Endodermal cell (in vitro differentiated cells): ENCODE measurements around the gene KCNB1. TPM values are rescaled to one million over a fixed set of nuclear protein-coding genes. Genes with fewer than 3 reads are reported as not detected.

Source experiments
- DNase-seq: peaks from one replicate; pipeline ENCODE4 v3.0.0-alpha.2; 2017
- H3K27ac ChIP-seq: 2 replicates; pipeline ENCODE4 v1.5.1; 2013; ENCODE audit warnings: mild to moderate bottlenecking, low read depth, low read length, moderate library complexity
- H3K27me3 ChIP-seq: 2 replicates; pipeline ENCODE4 v1.6.1; 2013; ENCODE audit warnings: mild to moderate bottlenecking, low read length, moderate library complexity; ENCODE audit not compliant: insufficient read depth, control insufficient read depth, poor library complexity, severe bottlenecking
- H3K36me3 ChIP-seq: 2 replicates; pipeline ENCODE4 v1.7.0; 2013; ENCODE audit warnings: mild to moderate bottlenecking, low read length, moderate library complexity; ENCODE audit not compliant: control insufficient read depth, insufficient read depth
- H3K4me1 ChIP-seq: one replicate; pipeline ENCODE4 v1.7.0; 2013; ENCODE audit warnings: low read length; ENCODE audit not compliant: control insufficient read depth, insufficient read depth
- H3K4me3 ChIP-seq: 2 replicates; pipeline ENCODE4 v1.5.1; 2013; ENCODE audit warnings: mild to moderate bottlenecking, low read length, moderate library complexity
- H3K9ac ChIP-seq: 2 replicates; pipeline ENCODE4 v1.6.1; 2013; ENCODE audit warnings: mild to moderate bottlenecking, low read length, moderate library complexity; ENCODE audit not compliant: poor library complexity, severe bottlenecking; ENCODE audit errors: extremely low read depth
- H3K9me3 ChIP-seq: 2 replicates; pipeline ENCODE4 v1.6.1; 2013; ENCODE audit warnings: mild to moderate bottlenecking, low read length, moderate library complexity; ENCODE audit not compliant: control insufficient read depth
- H3K27ac Mint-ChIP-seq: 2 replicates; pipeline ENCODE4 v1.8.0; 2020; ENCODE audit warnings: mixed read lengths
- H3K27me3 Mint-ChIP-seq: 2 replicates; pipeline ENCODE4 v1.8.0; 2021; ENCODE audit warnings: mild to moderate bottlenecking, mixed read lengths; ENCODE audit not compliant: insufficient read depth
- H3K36me3 Mint-ChIP-seq: 2 replicates; pipeline ENCODE4 v1.8.0; 2020; ENCODE audit warnings: low read depth, mixed read lengths
- H3K4me1 Mint-ChIP-seq: 2 replicates; pipeline ENCODE4 v1.8.0; 2020; ENCODE audit warnings: mixed read lengths
- H3K4me3 Mint-ChIP-seq: 2 replicates; pipeline ENCODE4 v1.8.0; 2020; ENCODE audit warnings: mild to moderate bottlenecking, moderate library complexity, mixed read lengths
- H3K9me3 Mint-ChIP-seq: 2 replicates; pipeline ENCODE4 v1.8.0; 2020; ENCODE audit warnings: mild to moderate bottlenecking, mixed read lengths
- CTCF ChIP-seq: fragments of 200-600 bp; sonication (generic); conservative IDR thresholded peaks from 2 replicates; pipeline ENCODE4 v1.5.0; 2021; ENCODE audit warnings: antibody characterized with exemption, mild to moderate bottlenecking
- WGBS, 2 experiments: methylation state at CpG; one replicate each; pipeline versions ENCODE4 v1.1.5 to v1.1.7; 2013; ENCODE audit warnings: missing lambda C conversion rate in 2 of 2, mixed read lengths in 1 of 2; ENCODE audit not compliant: insufficient coverage in 1 of 2, insufficient read length in 1 of 2; 5-methylcytosine and 5-hydroxymethylcytosine counted together
- total RNA-seq, 2 donors: library from RNA; stranded (reverse); fragmentation: NEBNext Ultra II Directional in 1 of 2; extraction: Animal tissue kit (Norgen Biotek cat#: 25700) in 1 of 2; gene quantifications; 2 replicates in 1 of 2; 3 replicates in 1 of 2; pipeline ENCODE4 v1.2.1, GENCODE V29; 2021

KCNB1 gene
- total RNA-seq, 2 donors from 2014 or later: 0.46 to 0.84 TPM

GRCh38 chr20:49319208-49319809, 163.2 kb downstream of the KCNB1 start:
- H3K27me3 Mint-ChIP-seq: peaks cover 58% of the 10 kb centered on the region
- 29 to 35% methylated on average over 13 to 24 of the region's 25 CpGs for WGBS, 2 experiments
- peaks cover 9% of the 10 kb centered on the region for H3K9me3 ChIP-seq
- DNase-seq: peak; percentile 75
- peaks cover 22% of the 10 kb centered on the region for H3K4me1 Mint-ChIP-seq
- no peaks in the 10 kb centered on the region for H3K9me3 Mint-ChIP-seq
- peak overlapping the region; percentile 79 for H3K4me3 ChIP-seq
- H3K27me3 ChIP-seq: peaks cover 43% of the 10 kb centered on the region
- H3K9ac ChIP-seq: no peak overlapping the region
- no peak overlapping the region for H3K27ac ChIP-seq
- H3K36me3 Mint-ChIP-seq: no peaks in the 10 kb centered on the region
- H3K36me3 ChIP-seq: no peaks in the 10 kb centered on the region
- no peaks in the 10 kb centered on the region for H3K4me1 ChIP-seq
- TF ChIP-seq CTCF: no peak
- no peak overlapping the region for H3K27ac Mint-ChIP-seq
- H3K4me3 Mint-ChIP-seq: peak overlapping the region; percentile 58

GRCh38 chr20:49318430-49319207, 163.8 kb downstream of the KCNB1 start:
- H3K4me1 Mint-ChIP-seq: peaks cover 18% of the 10 kb centered on the region
- peak; percentile 76 for DNase-seq
- H3K27ac Mint-ChIP-seq: no peak overlapping the region
- no peak overlapping the region for H3K27ac ChIP-seq
- no peaks in the 10 kb centered on the region for H3K9me3 Mint-ChIP-seq
- no peaks in the 10 kb centered on the region for H3K36me3 Mint-ChIP-seq
- H3K9ac ChIP-seq: no peak overlapping the region
- H3K4me3 ChIP-seq: peak overlapping the region; percentile 79
- H3K36me3 ChIP-seq: no peaks in the 10 kb centered on the region
- no peaks in the 10 kb centered on the region for H3K4me1 ChIP-seq
- WGBS, 2 experiments: 1% methylated on average over 24 to 67 of the region's 70 CpGs
- TF ChIP-seq CTCF: no peak
- H3K4me3 Mint-ChIP-seq: peak overlapping the region; percentile 58
- H3K27me3 ChIP-seq: peaks cover 43% of the 10 kb centered on the region
- H3K27me3 Mint-ChIP-seq: peaks cover 62% of the 10 kb centered on the region
- H3K9me3 ChIP-seq: peaks cover 9% of the 10 kb centered on the region

- no peaks in the 10 kb centered on the region for H3K36me3 ChIP-seq
- no peaks in the 10 kb centered on the region for H3K36me3 Mint-ChIP-seq
- H3K4me3 Mint-ChIP-seq: peak overlapping the region; percentile 58
- WGBS, 2 experiments: 7 to 20% methylated on average over 1 to 23 of the region's 23 CpGs
- no peaks in the 10 kb centered on the region for H3K4me1 ChIP-seq
- TF ChIP-seq CTCF: no peak
- no peak for DNase-seq
- no peak overlapping the region for H3K27ac Mint-ChIP-seq
- H3K27me3 Mint-ChIP-seq: peaks cover 63% of the 10 kb centered on the region
- H3K27me3 ChIP-seq: peaks cover 43% of the 10 kb centered on the region
- no peak overlapping the region for H3K27ac ChIP-seq
- no peak overlapping the region for H3K9ac ChIP-seq
- peaks cover 9% of the 10 kb centered on the region for H3K9me3 ChIP-seq
- H3K4me3 ChIP-seq: peak overlapping the region; percentile 79
- H3K9me3 Mint-ChIP-seq: no peaks in the 10 kb centered on the region
- H3K4me1 Mint-ChIP-seq: peaks cover 16% of the 10 kb centered on the region
These were observed 164.4 kb downstream of the KCNB1 start for GRCh38 chr20:49318091-49318429.
